ENCODE data around the gene GABRR1. TPM values are rescaled to one million over a fixed set of nuclear protein-coding genes. Genes with fewer than 3 reads are reported as not detected.

GABRR1 gene
- total RNA-seq, 1 experiment from 2014 or later, result 0.33 TPM

DNA sequence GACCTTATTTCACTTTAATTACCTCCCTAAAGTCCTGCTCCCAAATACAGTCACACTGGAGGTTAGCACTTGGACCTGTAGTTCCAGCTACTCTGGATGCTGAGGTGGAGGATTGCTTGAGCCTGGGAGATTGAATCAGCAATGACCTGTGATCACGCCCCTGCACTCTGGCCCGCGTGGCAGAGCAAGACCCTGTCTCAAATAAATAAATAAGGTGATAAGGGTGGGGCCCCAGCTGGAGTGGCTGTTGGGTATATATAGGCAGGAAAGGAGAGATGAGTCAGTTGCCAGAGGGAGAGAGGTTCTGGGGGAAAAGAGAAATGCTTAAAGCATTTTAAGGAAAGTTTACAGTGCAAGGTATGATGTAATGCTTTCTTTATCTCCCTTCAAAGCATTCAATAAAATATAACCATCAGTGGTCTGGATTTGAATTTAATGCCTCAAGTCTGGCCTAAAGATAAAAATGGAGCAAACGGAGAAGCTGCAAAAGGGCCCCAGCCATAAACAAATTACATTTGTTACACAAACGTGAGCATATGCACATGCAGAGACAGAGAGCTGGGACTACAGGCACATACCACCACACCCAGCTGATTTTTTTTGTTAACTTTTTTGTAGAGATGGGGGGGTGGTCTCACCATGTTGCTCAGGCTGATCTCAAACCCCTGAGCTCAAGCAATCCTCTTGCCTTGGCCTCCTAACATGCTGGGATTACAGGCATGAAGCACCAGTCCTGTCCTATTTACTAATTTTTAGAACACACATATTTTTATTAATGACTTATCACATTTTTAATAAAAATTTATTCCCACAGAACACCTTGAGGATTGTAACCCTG is 77.4 kb downstream of the GABRR1 start:
- no peak overlapping the region for H3K14ac ChIP-seq (ENCODE audit: insufficient read depth, low read length)
- no peaks in the 10 kb centered on the region for H3K79me1 ChIP-seq (ENCODE audit: insufficient read depth, low read depth, low read length, poor library complexity, severe bottlenecking)
- Mint-ChIP-seq H3K4me3 (no peak overlapping the region), H3K36me3 (ENCODE audit: insufficient read depth in 1 of 3, low read depth in 3 of 3) (no peaks in the 10 kb centered on the region; a peak in 1 of 7 replicates), H3K9me3 (peaks cover 0 to 3% of the 10 kb centered on the region in 2 experiments; a peak in 1 of 5 replicates), H3K27ac (no peak overlapping the region), H3K27me3 (ENCODE audit: low read depth) (peaks cover 67% of the 10 kb centered on the region), H3K4me1 (peaks cover 7 to 8% of the 10 kb centered on the region in 2 experiments)
- no peak overlapping the region for H4K91ac ChIP-seq (ENCODE audit: insufficient read length, low read depth, low read length)
- H3K79me2 ChIP-seq (ENCODE audit: insufficient read depth, low read length), result no peaks in the 10 kb centered on the region
- H2AFZ ChIP-seq (ENCODE audit: low read length), result no peak overlapping the region
- no peak overlapping the region for H2BK12ac ChIP-seq (ENCODE audit: insufficient read length, low read depth, low read length)
- no peak overlapping the region for H3K23ac ChIP-seq (ENCODE audit: insufficient read length, low read depth, low read length)
- H3K4ac ChIP-seq (ENCODE audit: low read depth, low read length), result no peak overlapping the region
- no peaks in the 10 kb centered on the region for H3K23me2 ChIP-seq (ENCODE audit: insufficient read length, low read depth, low read length, poor library complexity, severe bottlenecking)
- no peak overlapping the region for H2BK120ac ChIP-seq (ENCODE audit: low read depth, low read length, poor library complexity, severe bottlenecking)
- DNase-seq, result no peak
- no peaks in the 10 kb centered on the region for H3K4me1 ChIP-seq (ENCODE audit: insufficient read depth, low read length)
- no peak overlapping the region for H2BK15ac ChIP-seq (ENCODE audit: low read depth, low read length)
- H2BK5ac ChIP-seq (ENCODE audit: insufficient read length, low read length), result no peak overlapping the region
- no peak overlapping the region for H2BK20ac ChIP-seq (ENCODE audit: low read depth, low read length, poor library complexity, severe bottlenecking)
- no peak overlapping the region for H3K9ac ChIP-seq (ENCODE audit: extremely low read depth, insufficient read length, low read length)
- H3K27ac ChIP-seq (ENCODE audit: insufficient read length, low read depth, low read length), result no peak overlapping the region
- no CpG with 5 or more reads among the region's 5 CpGs for WGBS (ENCODE audit: extremely low coverage, insufficient read length, low lambda C conversion rate)
- no peak overlapping the region for H3K4me2 ChIP-seq (ENCODE audit: insufficient read depth, insufficient read length, low read length)
- TF ChIP-seq, protein P1, sequence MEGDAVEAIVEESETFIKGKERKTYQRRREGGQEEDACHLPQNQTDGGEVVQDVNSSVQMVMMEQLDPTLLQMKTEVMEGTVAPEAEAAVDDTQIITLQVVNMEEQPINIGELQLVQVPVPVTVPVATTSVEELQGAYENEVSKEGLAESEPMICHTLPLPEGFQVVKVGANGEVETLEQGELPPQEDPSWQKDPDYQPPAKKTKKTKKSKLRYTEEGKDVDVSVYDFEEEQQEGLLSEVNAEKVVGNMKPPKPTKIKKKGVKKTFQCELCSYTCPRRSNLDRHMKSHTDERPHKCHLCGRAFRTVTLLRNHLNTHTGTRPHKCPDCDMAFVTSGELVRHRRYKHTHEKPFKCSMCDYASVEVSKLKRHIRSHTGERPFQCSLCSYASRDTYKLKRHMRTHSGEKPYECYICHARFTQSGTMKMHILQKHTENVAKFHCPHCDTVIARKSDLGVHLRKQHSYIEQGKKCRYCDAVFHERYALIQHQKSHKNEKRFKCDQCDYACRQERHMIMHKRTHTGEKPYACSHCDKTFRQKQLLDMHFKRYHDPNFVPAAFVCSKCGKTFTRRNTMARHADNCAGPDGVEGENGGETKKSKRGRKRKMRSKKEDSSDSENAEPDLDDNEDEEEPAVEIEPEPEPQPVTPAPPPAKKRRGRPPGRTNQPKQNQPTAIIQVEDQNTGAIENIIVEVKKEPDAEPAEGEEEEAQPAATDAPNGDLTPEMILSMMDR (conservative IDR thresholded peaks at IDR 0.05), result no peak
- no peak overlapping the region for H2AK5ac ChIP-seq (ENCODE audit: insufficient read length, low read length)
- H4K5ac ChIP-seq (ENCODE audit: insufficient read length, low read depth, low read length), result no peak overlapping the region
- peaks cover 12% of the 10 kb centered on the region; the same call in 1 of the 2 replicates for H3K27me3 ChIP-seq (ENCODE audit: insufficient read depth, low read length)
- no peak overlapping the region for H4K8ac ChIP-seq (replicated peaks; ENCODE audit: insufficient read length, low read depth, low read length)
- H3K9me3 ChIP-seq (ENCODE audit: control insufficient read depth, low read depth, low read length), result no peaks in the 10 kb centered on the region
- no peaks in the 10 kb centered on the region for H4K20me1 ChIP-seq (ENCODE audit: control insufficient read depth, insufficient read depth, insufficient read length)
- no peak overlapping the region for H3T11ph ChIP-seq (ENCODE audit: low read length)
- H3K18ac ChIP-seq (ENCODE audit: insufficient read length, low read depth, low read length), result no peak overlapping the region
- no peak overlapping the region for H3K56ac ChIP-seq (ENCODE audit: insufficient read length, low read depth, low read length)
